ENCODE measurements around the gene CRACR2B.

CRACR2B gene

GRCh38 chr11:827146-827896 lies 398 bp upstream of the CRACR2B start:
- DNase-seq, result no peak

GRCh38 chr11:828506-829175 lies 922 bp downstream of the CRACR2B start:
- DNase-seq, result no peak

GRCh38 chr11:829176-829846 lies 1.6 kb downstream of the CRACR2B start:
- peak; percentile 34 for DNase-seq

GRCh38 chr11:829847-830294 lies 2.2 kb downstream of the CRACR2B start:
- no peak for DNase-seq

GRCh38 chr11:830295-831117 lies 2.8 kb downstream of the CRACR2B start:
- DNase-seq, result peak; percentile 65

DNA sequence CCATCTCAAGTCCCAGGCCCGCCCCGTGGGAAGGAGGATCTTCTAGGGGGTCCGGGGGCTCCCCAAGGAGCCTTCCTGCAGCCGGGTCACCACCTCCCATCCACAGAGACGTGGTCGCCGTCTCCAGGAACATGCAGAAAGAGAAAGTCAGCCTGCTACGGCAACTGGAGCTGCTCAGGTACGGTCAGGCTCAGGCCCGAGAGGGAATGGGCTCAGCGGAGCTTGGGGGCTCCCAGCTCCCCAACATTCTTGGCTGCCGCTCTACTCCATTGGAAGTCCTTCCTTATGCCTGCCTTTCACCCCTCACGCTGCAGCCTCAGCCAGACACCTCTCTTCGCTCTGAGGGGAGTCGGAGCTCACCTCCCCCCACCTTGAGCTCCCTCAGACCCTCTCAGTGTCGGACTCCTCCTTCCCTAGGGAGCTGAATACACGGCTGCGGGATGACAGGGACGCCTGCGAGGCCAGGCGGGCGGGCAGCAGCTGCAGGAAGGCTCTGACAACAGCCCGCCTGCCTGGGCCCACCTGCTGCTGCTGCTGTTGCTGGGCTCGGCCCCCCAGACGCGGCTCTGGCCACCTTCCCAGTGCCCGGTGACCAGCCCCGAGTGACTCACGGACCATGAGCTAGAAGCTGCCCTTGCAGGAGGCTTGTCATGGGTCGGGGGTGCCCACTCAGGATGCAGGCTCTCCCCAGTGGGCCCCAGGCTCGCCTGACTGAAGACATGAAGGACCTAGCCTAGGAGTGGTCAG lies 3.6 kb downstream of the CRACR2B start:
- peak; percentile 52 for DNase-seq

GRCh38 chr11:831961-832528 lies 4.3 kb downstream of the CRACR2B start:
- no peak for DNase-seq

DNA sequence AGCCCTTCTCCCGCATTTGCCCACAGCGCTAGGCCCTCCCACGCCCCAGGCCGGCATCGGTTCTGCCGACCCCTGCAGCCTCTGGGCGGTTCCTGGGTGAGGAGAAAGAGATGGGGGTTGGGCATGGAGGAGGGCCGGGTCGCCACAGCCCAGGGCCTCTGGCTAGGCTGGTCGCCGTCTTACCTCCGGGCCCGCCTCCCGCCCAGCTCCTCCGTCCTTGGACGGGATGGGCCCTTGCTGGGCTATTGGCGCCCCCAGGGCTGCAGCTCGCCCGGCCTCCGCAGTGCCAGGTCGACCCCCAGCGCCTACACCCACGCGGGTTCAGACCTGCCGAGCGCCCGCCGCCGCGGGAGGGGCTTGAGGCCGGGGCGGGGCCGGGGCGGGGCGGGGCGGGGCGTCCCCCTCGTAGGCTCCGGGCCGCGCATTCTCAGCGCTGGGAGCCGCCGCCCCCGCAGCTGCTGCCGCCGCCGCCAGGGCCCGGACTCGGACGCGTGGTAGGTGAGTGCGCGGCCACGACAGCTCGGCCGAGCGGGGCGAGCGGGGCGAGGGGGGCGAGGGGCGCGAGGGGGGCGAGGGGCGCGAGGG lies 4.9 kb downstream of the CRACR2B start, which contains the start of gene CD151:
Gene CD151 (plus strand): TSS at position 424 of the 585 bp plus-strand sequence. CDS start 3,118 bp downstream, outside the sequence.
- peak; percentile 63 for DNase-seq

DNA sequence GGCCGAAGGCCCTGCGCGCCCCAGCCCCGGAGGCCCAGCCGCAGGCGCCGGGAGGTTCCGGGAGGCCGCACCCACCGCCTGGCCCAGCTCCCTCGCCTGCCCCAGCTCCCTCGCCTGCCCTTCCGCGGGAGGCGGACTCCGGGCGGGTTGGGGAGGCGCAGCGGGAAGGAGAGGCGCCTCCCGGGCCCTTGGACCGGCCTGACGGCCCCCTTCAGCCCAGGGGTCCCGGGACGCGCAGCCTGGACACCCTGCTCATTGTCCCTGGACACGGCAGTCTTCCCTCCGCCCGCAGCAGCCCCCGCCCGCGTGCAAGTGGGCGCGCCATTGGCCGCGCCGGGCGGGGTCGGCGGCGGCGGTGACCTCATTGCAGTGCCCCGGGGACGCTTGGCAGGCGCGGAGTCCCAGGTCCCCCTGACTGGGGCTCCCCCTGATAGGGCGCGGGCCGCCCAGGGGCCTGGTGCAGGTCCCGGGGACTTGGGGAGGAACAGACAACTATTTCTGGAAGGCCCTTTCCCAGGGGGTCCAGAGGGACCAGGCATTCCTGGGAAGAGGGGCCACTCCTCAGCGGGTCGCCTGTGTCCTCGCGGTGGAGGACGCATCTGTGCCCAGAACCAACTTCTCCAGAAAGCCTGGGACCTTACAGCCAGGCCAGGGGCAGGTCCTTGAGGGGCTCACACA lies 5.5 kb downstream of the CRACR2B start:
- peak; percentile 48 for DNase-seq

- no peak for DNase-seq
These were observed 6.2 kb downstream of the CRACR2B start for GRCh38 chr11:833849-834311.

- peak; percentile 65 for DNase-seq
These were observed 6.9 kb downstream of the CRACR2B start for GRCh38 chr11:834371-835316.

DNA sequence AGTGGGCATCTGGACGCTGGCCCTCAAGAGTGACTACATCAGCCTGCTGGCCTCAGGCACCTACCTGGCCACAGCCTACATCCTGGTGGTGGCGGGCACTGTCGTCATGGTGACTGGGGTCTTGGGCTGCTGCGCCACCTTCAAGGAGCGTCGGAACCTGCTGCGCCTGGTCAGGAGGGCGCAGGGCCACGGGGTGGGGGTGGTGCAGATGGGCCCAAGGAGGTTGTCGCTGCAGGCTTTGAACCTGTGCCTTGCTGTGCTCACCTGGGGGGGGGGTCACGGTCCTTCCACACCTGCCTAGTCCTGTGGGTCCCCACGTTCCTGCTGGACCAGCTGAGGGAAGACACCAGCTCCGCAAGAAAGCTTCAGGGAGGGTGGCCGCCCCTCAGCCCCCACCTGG lies 8.6 kb downstream of the CRACR2B start:
- DNase-seq, result no peak

DNA sequence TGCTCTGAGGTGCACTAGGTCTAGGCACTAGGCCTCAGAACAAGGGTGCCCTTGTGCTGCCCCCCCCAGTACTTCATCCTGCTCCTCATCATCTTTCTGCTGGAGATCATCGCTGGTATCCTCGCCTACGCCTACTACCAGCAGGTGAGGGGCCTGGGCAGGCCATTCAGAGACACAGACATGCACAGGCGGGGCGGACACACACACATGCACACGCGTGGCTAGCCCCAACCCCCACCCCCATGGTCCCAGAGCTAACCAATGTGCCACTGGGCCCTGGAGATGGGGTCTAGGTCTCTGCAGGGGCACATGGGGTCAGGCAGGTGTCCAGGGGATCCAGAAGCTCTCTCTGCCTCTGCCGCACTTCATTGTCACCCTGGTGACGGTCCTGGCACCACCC lies 9.0 kb downstream of the CRACR2B start:
- no peak for DNase-seq

GRCh38 chr11:837189-837989 lies 9.7 kb downstream of the CRACR2B start:
- DNase-seq, result no peak

DNA sequence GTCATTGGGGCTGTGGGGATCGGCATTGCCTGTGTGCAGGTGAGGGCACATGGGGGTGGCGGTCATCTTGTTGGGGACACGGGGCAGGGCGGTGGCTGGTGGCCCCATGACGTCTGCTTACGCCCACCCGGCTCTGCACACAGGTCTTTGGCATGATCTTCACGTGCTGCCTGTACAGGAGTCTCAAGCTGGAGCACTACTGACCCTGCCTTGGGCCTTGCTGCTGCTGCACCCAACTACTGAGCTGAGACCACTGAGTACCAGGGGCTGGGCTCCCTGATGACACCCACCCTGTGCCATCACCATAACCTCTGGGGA lies 10.2 kb downstream of the CRACR2B start:
- no peak for DNase-seq

DNA sequence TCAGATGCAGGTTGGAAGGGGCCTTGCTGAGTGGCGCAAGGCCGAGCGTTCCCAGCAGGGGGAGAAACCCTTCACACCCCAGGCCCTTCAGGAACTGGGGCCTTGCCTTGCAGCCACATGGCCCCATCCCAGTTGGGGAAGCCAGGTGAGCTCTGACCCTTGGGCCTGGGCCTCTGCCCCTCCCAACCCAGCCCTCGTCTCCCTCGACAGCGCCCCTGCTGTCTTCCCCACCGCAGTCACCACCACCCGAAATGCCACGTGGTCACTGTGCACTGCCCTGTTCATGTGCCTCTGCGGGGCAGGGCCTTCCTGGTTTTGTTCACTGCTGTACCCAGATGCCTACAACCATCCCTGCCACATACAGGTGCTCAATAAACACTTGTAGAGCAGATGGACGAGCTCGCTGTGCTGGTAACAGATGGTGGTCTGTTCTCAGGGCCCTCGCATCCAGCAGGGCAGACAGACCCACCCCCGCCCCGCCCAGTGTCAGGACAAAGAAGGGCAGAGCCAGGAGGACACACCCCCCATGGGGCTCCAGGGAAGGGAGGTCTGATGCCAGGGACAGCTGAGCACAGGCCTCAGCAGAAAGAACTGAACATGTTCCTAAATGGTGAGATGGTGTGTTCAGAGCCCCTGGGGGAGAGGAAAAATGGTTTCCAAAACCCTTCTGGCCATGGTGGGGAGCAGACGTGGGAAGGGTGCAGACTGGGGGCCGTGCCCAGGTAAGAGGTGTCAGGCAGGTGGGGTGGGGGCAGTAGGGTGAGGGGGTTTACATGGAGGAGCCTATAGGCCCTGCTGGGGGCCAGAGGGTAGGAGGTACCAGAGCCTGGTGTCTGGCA lies 10.9 kb downstream of the CRACR2B start:
- no peak for DNase-seq

GRCh38 chr11:839280-839623 lies 11.5 kb downstream of the CRACR2B start:
- DNase-seq, result no peak

All from fibroblast of skin of right biceps (primary cell).